NCI-H1417 (cell line): ENCODE data around the gene MS4A18.
"Not testable (repeated sequence)": the region's sequence is repeated elsewhere in the genome, so short reads cannot be mapped to it uniquely, and the experiment has no call there.

Source experiments
- DNase-seq, 3 experiments: peaks; one replicate each; lab custom pipeline; 2025; lab: John Stamatoyannopoulos, UW

Gene MS4A18

DNA sequence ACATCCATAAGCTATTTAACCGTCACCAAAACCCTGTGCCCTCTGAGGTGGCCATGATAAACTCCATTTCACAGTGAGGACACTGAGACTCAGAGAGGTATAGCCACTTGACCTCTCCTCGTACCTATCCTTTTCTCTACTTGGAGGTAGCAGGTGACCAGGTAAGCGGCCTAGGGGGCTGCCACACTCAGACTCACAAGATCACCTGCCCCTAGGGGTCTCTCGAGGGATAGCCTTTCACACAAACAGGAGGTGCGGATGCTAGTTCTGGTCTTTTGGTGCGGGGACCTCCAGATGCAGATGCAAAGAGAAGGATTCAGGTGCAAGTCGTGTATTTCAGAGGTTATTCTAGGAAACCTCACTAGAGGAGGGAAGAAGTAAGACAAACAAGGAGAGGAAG lies 14.6 kb downstream of the MS4A18 start:
- no peak for DNase-seq

- DNase-seq = peak in 1 of 3 experiments; percentile 15
Measured at GRCh38 chr11:60740573-60740972, 16.1 kb downstream of the MS4A18 start.

DNA sequence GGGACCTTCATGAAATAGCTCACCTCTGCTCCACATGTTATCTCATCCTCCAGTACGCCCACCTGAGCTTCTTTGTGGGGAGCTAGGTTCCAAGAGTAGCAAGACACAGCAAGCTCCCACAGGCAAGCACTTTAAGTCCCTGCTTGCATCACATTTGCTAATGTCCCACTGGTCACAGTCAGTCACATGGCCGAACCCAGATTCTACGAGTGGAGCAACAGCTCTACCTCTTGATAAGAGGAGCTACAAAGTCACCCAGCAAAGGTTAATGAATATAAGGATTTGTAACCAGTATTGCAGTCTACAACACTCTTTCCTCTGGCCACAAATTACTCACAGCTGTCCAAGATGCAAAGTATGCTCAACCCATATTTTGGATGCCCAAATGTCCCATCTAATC lies 16.9 kb downstream of the MS4A18 start:
- no peak for DNase-seq

- no peak for DNase-seq
Measured at GRCh38 chr11:60743058-60743457, 18.5 kb downstream of the MS4A18 start.

DNA sequence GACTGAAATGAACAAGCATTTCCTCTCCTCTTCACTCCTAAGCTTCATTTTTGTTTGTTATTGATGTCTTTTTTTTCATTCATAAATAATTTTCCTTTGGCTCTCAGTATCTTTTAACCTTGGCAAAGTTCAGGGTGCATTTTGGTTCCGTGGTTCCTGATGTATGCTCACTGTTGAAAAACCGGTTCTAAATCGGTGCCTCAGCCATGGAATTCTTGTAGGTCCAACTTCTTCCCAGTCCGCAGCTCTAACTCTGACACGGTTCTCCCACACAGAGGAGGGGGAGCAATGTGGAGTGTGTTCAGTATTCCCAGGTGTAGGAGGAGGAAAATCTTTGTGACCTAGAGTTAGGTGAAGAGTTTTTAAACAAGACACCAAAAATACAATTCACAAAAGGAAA lies 19.6 kb downstream of the MS4A18 start:
- DNase-seq = no peak

GRCh38 chr11:60747359-60747873 lies 22.9 kb downstream of the MS4A18 start:
- no peak for DNase-seq

GRCh38 chr11:60748225-60748624 lies 23.7 kb downstream of the MS4A18 start:
- no peak for DNase-seq

- no peak for DNase-seq
Measured at GRCh38 chr11:60748821-60749220, 24.3 kb downstream of the MS4A18 start.

- DNase-seq = no peak
Measured at GRCh38 chr11:60750911-60751310, 26.4 kb downstream of the MS4A18 start.

- DNase-seq = no peak
Measured at GRCh38 chr11:60753309-60753708, 28.8 kb downstream of the MS4A18 start.

- no peak for DNase-seq
Measured at GRCh38 chr11:60754887-60755286, 30.4 kb downstream of the MS4A18 start.

GRCh38 chr11:60756307-60757032 lies 31.9 kb downstream of the MS4A18 start, which contains the start of gene MS4A15:
Gene MS4A15 (plus strand): TSS chr11:60756867. CDS start chr11:60763734, 6,867 bp downstream.
- peak in 2 of 3 experiments; percentile 18 to 27 for DNase-seq

GRCh38 chr11:60757231-60757800 lies 32.8 kb downstream of the MS4A18 start:
- no peak for DNase-seq

DNA sequence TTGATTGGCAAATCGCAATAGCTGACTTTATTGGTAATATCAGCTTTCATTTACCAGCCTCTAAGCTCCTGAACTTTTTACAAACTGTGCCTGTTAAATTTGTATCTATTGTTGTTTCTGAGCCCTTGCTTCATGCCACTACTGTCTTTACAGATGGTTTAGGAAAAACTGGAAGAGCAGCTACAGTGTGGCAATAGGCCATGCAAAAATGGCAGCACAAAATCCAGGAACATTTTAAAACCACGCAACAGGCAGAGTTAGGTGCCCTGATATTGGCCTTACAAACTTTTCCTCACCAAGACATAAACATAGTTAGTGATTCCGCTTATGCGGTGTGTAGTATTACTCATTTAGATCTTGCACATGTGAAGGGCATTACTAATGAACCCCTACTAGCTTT lies 34.2 kb downstream of the MS4A18 start:
- not testable (repeated sequence) for DNase-seq

- DNase-seq = not testable (repeated sequence)
Measured at GRCh38 chr11:60759438-60760225, 35.1 kb downstream of the MS4A18 start.

GRCh38 chr11:60761436-60762190 lies 37.1 kb downstream of the MS4A18 start:
- peak in 1 of 3 experiments; percentile 87 for DNase-seq

GRCh38 chr11:60762851-60763691 lies 38.6 kb downstream of the MS4A18 start:
- DNase-seq = peak in 2 of 3 experiments; percentile 87 to 97

DNA sequence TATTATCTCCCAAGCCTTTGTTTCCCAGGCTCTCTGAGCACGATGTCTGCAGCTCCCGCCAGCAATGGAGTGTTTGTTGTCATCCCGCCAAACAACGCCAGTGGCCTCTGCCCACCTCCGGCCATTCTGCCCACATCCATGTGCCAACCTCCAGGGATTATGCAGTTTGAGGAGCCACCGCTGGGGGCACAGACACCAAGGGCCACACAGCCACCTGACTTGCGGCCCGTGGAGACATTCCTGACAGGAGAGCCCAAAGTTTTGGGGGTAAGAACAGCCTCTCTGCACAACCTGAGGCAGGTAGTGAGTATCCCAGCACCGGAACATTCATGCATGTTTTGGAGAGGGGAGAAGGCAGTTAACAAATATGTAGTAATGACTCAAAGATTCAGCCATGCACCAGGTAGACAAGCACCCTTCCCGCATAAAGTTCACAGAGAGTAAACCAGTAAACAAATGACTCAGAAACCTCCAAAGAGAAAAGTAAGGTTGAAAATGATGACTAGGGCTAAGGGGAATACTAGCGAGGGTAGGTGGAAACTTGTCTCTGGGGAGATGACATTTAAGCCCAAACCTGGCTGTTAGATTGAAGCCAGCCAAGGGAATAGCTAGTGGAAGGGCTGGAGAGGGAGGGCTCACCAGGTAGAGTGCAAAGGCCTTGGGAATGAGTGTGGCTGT lies 39.3 kb downstream of the MS4A18 start:
- peak in 2 of 3 experiments; percentile 43 to 60 for DNase-seq

GRCh38 chr11:60764879-60765278 lies 40.4 kb downstream of the MS4A18 start:
- DNase-seq = peak in 1 of 3 experiments; percentile 14

GRCh38 chr11:60765355-60765754 lies 40.8 kb downstream of the MS4A18 start:
- no peak for DNase-seq
